Activated naive CD8-positive, alpha-beta T cell treated with anti-CD3 and anti-CD28 coated beads, Interleukin-2, amount 50 U/mL, for 16 hours (primary cell): Measurements from ENCODE around the gene NUP188.

Source experiments
- DNase-seq: peaks from one replicate; pipeline ENCODE4 v3.0.0-alpha.2; 2020; ENCODE audit warnings: low read depth, low spot score

The NUP188 gene

DNA sequence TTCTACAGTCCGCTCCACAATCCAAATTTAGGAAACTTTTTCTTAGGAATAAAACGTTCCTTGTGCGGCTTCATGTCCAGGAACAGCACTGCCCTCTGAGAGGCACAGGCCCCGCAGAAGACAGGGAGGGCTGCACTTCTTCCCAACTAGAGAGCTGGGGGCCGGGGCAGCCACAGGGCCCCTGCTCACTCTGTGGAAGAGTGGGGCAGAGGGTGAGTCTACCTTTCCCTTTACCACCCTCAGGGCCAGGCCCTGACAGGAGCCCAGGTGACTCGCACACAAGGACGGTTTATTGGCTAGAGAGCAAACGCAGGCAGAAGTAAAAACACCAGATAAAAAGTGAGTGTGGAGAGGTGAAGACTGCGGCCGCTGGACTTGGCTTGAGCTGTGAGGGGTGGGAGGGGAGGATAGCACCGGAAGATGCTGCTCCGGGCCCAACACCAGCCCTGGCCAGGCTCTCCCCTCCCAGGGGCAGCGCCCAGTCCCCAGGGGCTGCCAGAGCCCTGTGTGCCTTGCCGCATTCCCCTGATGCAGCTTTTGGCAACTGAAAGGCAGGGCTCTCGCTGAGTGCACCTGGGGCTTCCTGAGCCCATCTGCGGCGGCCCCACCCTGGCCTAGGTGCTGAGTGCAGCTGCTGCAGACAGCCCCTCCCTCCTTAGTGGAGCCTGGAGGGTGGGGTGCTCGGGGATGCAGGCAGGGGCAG, 60.4 kb downstream of the NUP188 start:
- DNase-seq, result no peak

DNA sequence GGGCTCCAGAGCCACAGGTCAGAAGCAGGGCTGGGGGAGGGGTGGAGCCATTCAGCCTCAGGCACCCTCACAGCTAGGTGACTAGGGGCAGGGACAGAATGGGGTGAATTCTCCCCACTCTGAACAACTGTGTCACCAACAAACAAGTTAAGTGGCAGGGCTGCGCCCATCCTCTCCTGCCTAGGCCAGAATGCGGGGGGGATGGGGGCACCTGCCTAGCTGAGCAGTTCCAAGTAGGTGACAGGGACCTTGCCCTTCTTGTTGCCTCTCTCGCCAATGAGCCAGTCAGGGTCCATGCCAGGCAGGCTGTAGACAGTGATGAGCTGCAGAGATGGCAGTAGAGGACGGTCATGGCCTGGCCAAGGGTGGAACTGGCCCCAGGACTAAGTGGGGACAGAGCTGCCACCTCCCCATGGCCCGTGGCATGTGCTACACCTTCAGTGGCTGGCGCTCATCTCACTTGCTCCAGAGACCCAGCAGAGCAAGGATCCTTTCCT, 61.0 kb downstream of the NUP188 start:
- DNase-seq, result no peak

DNA sequence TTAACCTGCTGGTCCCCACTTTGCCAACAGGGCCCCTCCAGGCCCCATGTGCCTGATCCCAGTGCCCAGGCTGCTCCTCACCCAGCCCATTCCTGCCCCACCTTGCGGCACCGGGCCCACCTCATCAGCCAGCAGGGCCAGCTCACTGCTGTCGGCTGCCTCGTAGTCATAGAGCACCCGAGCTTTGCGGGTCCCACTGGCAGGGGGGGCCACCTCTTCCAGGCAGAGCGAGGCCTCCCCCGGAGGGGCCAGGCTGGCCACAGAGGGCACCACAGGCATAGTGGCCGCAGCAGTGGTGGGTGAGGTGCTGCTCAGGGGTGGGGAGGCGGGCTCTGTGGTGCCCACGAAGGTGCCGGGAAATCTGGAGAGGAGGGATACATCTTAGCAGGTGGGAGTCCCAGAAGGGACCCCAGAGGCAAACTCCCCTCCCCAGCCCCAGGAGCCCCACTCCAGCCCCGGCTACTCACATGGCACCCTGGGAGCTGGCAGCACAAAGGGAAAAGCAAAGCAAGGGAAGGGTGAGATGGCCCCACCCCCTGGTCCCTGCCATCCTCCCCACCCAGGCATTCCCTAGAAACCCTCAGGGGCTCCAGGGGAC, 61.6 kb downstream of the NUP188 start:
- no peak for DNase-seq

DNA sequence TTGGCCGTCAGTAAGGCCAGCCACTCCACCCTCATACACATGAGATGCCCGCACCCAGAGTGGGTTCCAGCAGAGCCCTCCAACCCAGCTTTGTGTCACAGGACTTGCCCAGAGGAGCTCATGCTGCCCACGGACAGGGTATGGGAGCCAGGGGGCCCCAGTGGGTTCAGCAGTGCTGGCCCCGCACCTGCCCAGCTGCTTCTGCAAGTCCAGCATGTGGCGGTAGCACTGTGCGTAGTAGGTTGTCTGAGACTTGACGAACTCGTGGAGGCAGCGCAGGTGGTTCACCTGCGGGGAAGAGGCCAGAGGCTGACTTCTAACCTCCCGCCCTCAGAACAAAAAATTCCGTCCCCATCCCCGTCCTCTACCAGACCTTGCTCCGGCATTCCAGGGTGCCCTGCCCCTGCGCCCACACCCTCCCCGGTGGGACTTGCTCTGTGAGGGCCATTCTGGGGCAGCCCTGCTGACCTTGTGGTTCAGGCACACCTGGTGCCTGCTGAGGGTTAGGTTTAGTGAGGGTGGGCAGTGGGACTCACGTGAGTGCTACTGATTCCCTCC, 62.2 kb downstream of the NUP188 start:
- DNase-seq, result no peak

DNA sequence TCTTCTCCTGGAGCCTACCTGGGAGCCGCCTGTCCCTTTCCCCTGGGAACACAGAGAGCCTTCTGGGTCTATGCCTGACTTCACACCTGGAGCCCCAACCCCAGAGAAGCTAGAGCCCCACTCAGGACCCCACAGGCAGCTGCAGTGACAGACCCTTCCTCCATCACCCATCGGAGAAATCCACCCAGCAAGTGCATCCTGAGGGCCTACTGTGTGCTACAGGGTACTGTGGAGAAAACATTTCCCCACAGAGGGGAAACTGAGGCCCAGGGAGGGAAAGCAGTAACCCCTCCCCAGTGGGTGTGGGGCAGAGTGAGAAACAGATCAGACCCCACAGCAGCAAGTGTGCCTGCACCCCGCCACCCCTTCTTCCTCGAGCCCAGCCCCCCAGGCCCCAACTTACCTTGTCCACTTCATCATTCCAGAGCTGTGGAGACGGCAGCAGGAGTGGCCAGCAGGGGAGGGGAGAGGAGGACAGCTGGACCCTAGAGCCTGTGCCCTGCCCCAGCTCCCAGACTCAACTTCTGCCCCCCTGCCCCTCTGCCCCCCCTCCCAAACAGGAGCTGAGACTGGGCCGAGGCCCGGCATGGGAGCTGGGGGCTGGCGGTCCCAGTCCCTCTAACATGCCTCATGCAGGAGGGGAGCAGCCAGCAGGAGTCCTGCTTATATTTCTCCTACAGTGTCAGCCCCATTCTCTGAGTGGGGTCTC, 62.9 kb downstream of the NUP188 start:
- DNase-seq, result no peak

DNA sequence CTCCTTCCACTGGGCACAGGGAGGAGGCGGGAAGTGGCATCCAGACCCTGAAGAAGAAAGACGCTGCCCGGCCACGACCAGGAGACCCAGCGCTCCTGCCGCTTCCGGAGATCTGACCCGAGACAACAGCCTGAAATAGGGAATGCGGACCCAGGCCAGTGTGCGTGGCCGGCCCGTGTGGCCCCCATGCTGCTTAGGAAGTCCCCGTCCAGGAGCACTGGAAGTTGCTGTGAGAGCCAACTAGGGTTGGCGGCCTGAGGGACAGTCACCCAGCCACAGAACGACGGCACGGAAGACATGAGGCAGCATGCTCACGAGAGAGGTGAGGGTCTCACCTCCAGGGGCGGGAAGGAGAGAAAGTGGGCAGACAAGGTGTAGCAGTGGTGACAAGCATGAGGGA, 63.7 kb downstream of the NUP188 start:
- no peak for DNase-seq

DNA sequence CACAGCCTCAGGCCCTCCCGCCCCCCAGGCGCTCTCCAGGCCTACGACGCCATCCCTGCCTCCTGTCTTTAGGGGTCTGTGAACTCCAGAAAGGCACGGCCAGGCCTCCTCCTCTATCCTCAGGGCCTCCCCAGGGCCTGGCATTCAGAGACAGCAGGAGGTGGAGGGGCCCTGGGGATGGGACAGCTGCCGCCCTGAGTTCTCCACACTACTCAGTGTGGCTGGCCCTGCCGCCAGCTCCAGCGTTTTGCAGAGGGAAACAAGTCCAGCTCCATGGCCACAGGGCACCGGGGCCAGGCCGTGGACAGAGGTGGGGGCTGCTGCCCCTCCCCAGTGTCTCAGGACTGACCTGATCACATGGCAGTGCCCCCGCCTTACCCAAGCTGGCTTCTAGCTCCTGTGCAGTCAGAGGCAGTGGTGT, 64.3 kb downstream of the NUP188 start:
- DNase-seq, result no peak

DNA sequence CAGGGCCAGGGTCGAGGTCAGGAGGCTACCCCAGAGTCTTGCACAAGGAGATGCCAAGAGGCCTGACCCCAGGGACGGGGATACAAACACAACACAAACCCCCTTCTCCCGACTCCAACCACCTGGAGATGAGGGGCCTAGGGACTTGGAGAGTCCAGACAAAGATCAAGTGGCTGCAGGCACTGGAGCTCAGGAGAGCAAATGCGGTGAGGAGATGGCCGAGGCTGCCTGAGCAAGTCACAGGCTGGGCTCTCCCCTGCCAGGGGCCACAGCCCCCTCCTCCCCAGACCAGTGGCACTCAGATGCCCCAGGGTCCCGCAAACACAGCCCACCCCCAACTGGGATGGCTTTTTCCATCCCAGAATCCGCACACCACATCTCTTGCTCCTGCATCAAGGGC, 64.8 kb downstream of the NUP188 start:
- DNase-seq, result no peak

DNA sequence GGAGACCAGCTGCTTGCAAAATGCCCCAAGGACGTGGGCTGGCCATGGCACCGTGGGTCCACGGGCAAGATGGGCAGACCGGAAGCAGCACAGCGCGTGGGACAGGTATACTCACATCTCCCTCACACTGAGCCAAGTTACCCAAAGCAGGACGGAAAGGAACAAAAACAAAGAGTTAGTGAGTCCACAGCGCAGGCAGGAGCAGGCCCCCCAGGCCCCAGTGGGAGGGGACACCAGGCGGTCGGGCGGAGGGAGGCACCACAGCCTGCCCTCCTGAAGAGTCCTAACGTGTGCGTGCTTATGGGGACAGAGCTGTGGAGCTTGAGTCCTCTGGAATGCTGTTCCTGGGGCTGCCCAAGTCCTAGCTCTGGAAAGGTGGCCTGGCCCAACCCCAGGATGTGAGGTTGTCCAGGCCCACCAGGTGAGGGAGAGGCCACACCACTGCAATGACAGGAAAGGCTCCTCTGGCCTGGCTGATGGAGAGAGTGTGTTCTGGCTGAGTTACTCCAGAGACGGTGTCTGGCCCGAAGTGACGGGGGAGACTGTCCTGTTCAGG, 65.5 kb downstream of the NUP188 start:
- DNase-seq, result no peak

DNA sequence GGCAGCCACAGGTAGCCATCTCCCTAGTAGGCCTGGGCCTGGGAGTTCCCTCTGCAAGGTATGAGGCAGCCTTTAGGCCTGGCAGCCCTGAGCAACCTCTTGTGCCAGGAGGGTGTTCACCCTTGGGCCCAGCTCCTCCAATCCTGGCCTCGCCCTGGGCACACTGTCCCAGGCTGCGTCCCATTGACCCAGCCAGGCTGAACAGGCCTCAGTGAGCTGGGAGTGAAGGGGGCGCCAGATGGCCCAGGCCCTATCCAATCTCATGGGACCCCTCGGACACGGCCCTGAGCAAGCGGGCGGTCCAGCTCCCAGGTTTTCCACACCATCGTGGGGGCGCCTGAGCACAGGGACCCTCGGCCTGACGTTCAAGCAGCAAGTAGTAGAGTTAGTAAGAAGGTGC, 66.2 kb downstream of the NUP188 start:
- no peak for DNase-seq

DNA sequence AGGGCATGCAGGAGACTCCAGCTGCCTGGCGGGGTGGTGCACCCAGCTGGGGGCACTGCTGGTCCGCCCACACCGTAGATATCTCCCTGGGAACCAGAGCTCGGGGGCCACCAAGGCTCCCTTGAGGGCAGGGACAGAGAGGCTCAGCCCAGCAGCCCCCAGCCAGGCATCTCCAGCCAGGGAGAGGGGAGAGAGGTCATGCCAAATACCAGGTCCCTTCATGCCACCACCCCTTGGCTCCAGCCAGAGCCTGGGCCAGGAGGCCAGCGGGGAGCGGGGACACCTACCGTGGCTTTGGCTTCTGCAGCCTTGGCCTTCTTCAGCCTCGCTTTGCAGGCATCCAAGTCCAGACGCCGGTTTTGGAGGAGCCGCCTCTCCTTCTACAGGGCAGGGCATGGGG, 66.6 kb downstream of the NUP188 start:
- no peak for DNase-seq

DNA sequence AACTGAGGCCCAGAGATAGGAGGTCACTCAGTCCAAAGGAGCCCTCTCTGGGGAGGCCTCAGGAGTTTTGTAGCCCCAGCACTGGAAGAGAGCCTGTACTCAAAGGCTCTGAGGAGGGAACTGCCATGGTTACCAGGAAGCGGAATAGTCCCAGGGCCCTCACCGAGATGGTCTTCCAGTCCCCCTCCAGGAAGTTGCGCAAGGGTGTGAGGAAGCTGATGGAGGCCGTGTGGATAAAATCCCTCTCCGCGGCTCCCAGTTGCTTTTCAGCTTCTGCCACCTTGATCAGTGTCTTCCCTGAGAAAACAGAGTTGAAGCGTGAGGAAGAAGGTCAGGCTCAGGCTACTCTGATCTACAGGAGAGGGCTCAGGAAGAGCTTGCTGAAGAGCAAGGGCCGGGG, 67.1 kb downstream of the NUP188 start:
- DNase-seq, result no peak

DNA sequence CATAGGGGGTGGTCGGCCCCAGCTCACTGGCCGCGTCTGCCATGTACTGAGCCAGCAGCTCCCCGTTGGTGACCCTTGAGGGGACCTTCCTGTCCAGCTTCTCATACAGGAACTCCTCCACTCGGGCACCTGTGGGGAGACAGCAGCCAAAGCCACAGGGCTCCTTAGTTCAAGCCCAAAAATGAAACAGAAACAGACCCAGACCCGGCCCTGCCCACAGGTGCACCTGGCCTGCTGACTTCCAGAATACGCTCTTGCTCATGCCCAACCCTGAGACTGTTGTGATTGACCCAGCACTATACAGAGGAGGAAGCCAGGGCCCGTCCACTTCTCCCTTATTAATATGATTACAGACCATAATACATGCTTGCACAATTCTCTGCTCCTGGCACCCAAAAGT, 73.6 kb downstream of the NUP188 start:
- DNase-seq, result no peak

DNA sequence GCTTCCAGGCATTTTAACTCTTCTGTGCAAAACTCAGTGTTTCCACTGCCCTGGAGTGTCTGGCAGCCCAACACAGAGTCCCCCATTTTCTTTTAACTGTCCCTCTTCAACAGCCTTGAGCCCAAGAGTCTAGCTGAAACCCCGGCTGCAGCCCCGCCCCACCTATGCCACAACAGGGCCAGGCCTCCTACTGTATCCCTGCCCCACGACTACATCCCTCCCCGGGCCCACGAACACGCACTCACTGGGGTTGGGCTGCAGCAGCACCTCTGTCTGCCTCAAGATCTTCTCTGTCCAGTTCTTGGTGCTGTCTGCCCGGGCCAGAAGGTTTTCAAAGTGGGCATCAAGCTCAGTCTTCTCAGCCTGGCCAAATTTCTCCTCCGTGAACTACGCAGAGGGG, 74.5 kb downstream of the NUP188 start:
- no peak for DNase-seq

DNA sequence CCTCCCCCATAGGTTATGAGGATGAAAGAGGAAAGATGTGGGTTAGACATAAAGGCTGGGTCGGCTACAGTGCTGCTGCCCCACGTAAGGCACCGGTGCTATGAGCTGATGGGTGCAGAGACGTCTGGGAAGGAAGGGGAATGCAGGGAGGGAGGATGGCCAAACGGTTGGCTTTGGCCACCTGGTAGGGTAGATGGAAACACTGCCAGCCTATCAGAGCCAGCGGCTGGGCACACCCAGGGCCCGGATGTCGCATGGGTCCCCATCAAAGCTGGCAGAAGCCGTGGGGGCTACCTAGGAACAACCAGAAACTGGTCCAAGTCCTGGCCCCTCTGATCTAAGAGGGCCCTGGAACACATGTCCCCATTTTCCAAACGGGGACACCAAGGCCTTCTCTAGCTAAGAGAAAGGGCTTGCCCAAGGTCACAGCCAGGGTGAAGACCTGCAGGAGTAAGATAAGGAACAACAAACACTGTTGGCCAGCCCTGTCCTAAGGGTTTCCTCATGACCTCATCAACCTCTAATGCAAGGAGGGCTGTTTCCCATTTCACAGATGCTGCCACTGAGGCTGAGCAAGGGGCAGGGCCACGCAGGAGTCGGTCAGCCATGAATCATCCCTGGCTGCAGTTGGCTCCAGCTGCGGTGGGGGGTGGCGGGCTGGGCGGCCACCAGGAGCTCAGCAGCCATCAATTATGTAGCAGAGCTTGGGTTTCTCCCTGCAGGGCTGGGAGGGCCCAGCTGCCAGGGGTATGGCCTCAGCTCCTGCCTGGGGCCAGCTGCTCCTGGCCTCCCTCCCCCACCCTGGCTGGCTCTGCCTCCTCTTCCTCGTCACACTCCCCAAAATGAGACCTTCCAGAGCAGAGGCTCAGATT, 75.8 kb downstream of the NUP188 start:
- no peak for DNase-seq

DNA sequence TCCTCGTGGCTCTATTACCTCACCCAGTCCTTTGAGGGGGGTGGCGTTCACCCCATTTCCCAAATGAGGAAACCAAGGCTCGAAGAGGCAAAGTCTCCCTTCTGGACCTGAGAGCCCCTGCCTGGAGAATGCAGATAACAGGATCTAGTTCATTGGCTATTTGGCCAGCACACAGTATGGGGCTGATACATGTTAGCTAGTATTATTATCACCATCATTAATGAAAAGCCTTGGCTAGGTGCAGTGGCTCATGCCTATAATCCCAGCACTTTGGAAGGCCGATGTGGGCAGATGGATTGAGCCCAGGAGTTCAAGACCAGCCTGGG, 76.4 kb downstream of the NUP188 start:
- DNase-seq, result no peak

DNA sequence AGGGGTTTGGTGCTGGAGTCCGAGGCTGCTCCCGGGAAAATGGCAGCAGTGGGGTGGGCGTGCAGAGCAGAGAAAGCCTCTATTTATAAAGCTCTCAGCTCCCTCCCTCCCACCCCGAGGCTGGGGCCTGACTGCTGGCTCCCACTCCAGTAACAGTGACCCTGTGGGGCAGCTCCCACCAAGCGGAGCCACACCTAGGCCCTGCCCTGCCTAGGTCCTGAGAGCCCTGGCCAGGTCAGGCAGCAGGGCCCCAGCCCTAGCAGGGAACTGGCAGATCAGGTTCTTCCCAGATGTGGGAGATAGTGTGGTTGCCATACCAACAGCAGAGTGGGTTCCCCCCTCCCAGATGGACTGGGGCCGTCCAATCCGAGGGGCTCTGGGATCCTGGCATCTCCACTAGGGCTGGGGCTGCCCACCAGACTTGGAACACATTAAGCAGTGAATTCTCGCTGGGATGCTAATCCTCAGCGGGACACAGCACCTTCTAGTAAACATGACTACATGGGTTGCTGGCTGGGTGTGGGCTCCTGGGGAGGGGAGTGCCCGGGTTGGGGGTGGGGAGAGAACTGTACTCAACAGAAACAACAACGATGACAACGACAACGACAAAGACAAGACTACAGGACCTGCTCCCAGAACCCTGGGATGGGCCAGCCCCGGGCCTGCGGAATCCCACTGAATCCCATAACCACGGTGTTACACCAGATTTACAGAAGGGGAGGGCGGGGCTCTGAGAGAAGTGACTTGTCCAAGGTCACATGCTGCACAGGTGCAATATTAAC, 79.1 kb downstream of the NUP188 start:
- no peak for DNase-seq

DNA sequence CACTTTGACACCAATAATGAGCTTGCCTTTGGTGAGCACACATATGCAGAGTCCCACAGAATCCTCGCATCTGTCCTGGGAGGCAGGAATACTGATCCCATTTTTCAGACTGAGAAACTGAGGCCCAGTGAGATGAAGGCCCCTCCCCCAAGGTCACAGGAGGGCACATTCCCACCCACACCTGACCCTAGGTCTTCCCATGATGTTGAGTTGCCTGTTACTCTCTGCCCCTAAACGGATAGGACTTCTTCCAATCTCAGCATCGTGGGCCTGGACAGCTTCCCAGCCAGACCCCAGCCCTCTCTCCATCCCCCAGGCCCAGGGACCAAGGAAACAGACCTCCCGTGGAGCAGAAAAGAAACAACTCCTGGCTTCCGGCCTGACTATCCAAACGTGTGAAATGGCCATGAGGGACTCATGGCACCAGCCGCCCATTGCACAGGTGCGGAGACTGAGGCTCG, 79.8 kb downstream of the NUP188 start:
- DNase-seq, result no peak

DNA sequence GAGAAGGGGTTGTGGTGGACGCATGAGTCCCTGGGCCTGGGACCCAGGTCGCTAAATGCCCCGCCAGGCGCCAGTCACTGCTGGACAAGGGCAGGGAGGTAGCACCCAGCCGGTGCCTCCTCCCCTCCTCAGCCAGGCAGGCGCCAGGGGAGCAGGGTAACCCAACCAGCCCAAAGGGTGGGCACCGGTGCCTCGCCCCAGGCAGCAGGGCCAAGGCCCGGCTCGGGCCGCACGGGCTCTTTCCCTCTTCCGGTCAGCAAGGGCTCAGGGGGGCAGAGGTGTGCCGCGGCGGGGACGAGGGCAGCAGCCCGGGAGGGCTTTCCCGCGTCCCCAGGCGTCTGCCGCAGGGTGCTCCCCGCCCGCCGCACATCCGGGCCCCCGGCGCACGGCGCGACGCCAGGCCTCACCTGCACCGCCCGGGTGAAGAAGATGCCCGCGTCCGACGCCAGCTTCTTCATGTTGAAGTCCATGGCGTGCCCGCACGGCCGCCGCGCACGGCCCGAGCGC, 80.2 kb downstream of the NUP188 start:
- peak; percentile 24 for DNase-seq
